Dermis microvascular lymphatic vessel endothelial cell (primary cell): ENCODE data around the gene CHCHD1. TPM values are rescaled to one million over a fixed set of nuclear protein-coding genes. Genes with fewer than 3 reads are reported as not detected.
"Not testable (repeated sequence)": the region's sequence is repeated elsewhere in the genome, so short reads cannot be mapped to it uniquely, and the experiment has no call there.

ENCODE experiments used
- DNase-seq, 2 donors: peaks; one replicate each; pipeline versions ENCODE4 v3.0.0 to v3.0.0-alpha.2; 2010; ENCODE audit warnings: low read depth in 2 of 2
- total RNA-seq: library from RNA; depleted of rRNA; stranded (reverse); fragments of >200 nt; gene quantifications from 2 replicates; pipeline ENCODE4 v1.2.1, GENCODE V29; 2014

The CHCHD1 gene
- total RNA-seq, 1 donor from 2014 or later: 25.3 TPM

GRCh38 chr10:73791871-73792400 lies 10.1 kb downstream of the CHCHD1 start:
- no peak for DNase-seq

DNA sequence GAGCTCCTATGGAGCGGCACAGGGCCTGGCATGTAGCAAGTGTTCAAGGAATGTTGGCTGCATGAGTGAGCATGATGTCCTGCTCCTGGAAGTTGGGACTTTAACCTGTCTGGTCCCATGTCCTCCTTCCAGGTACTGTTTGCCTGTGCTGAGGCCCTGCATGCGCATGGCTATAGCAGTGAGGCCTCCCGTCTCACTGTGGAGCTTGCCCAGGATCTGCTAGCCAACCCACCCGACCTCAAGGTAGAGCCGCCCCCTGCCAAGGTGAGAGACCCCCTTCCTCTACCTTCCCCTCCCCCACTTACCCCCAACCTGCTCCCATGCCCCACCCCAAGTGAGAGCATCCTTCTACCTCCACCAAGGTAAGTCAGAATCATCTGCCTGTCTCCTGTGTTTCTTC lies 11.6 kb downstream of the CHCHD1 start:
- no peak for DNase-seq

DNA sequence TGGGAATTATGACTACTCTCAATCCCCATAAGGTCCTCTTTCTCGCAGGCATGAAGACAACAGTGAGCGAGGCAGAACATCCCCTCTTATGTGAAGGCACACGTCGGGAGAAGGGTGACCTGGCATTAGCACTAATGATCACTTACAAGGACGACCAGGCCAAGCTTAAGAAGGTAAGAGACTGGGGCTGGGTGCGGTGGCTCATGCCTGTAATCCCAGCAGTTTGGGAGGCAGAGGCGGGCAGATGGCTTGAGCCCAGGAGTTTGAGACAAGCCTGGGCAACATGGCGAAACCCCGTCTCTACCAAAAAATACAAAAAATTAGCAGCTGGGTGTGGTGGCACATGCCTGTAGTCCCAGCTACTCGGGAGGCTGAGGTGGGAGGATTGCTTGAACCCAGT lies 13.6 kb downstream of the CHCHD1 start:
- not testable (repeated sequence) for DNase-seq

DNA sequence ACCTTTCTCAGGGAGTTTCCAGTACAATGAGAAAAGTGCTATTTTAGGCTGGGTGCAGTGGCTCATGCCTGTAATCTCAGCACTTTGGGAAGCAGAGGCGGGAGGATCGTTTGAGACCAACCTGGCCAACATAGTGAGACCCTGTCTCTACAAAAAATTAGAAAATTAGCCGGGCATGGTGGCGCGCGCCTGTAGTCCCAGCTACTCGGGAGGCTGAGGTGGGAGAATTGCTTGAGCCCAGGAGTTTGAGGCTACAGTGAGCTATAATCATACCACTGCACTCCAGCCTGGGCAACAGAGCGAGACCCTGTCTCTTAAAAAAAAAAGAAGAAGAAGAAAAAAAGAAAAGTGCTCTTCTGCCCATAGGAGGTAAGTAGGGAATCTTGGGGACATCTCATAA lies 14.2 kb downstream of the CHCHD1 start:
- DNase-seq: not testable (repeated sequence)

DNA sequence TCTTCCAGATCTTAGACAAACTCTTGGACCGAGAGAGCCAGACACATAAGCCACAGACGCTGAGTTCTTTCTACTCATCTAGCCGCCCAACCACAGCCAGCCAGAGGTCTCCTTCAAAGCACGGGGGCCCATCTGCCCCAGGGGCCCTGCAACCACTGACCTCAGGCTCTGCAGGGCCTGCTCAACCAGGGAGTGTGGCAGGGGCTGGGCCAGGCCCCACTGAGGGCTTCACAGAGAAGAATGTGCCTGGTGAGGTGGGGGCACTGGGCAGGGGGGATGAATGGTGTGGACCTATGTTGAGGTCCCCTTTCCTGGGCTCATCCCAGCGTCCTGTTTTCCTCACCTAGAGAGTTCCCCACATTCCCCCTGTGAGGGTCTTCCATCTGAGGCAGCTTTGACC lies 14.9 kb downstream of the CHCHD1 start:
- no peak for DNase-seq

DNA sequence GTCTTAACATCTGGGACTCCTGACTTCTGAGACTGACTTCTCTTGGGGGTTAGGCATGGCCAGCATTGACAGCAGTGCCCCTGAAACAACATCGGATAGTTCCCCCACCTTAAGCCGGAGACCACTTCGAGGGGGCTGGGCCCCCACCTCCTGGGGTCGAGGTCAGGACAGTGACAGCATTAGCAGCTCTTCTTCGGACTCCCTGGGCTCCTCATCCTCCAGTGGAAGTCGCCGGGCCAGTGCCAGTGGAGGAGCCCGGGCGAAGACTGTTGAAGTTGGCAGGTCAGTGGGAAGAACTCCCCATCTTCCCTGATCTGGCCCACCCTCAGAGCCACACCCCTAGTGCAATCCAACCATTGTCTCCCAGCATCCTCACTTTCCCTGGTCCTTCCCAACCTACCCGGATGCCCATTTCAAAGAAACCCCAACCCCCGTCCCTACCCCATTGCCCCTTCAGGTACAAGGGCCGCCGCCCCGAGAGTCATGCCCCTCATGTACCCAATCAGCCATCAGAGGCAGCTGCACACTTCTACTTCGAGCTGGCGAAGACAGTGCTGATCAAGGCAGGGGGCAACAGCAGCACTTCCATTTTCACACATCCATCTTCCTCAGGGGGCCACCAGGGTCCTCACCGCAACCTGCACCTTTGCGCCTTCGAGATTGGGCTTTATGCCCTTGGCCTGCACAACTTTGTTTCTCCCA lies 15.6 kb downstream of the CHCHD1 start:
- no peak for DNase-seq

GRCh38 chr10:73798087-73798486 lies 16.2 kb downstream of the CHCHD1 start:
- no peak for DNase-seq

- DNase-seq: no peak
Observed at GRCh38 chr10:73798927-73799560, 17.2 kb downstream of the CHCHD1 start.

DNA sequence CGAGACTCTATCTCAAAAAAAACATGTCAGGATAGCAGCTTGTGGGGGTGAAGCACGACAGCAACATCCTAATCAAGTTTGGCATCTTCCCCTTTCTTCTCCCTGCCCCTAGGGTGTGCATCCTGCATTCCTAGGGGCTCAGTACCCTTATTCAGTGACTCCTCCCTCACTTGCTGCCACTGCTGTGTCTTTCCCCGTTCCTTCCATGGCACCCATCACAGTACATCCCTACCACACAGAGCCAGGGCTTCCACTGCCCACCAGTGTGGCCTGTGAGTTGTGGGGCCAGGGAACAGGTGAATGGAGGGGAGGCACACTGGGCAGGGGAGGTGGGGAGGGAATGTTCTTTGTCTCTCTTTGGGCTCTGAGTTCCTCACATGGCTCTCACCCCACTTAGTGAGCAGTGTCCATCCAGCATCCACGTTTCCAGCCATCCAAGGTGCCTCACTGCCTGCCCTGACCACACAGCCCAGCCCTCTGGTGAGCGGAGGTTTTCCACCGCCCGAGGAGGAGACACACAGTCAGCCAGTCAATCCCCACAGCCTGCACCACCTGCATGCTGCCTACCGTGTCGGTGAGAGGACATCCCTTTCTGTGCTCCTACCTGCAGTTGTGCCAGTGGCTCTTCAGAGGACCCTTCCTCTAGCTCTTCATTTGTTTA lies 18.2 kb downstream of the CHCHD1 start:
- DNase-seq: no peak

DNA sequence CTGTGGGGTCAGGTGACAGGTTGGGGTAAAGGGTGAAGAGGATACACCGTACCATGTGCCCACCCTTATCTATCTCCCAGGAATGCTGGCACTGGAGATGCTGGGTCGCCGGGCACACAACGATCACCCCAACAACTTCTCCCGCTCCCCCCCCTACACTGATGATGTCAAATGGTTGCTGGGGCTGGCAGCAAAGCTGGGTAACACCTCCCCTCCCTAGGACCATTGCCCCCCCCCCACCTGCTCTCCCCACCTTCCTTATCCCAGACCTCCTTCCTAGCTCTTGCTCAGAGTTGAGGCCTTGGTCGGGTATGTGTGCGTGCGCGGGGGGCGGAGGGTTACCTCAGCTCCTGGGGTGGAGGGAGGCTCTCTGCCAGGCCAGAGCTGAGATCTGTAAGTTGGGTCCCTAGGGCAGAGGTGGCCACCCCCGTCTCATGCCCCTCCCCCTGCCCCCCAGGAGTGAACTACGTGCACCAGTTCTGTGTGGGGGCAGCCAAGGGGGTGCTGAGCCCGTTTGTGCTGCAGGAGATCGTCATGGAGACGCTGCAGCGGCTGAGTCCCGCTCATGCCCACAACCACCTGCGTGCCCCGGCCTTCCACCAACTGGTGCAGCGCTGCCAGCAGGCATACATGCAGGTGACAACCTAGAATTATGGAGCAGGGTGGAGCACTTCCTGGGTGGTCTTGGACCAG lies 18.9 kb downstream of the CHCHD1 start:
- no peak for DNase-seq

- DNase-seq: no peak
Observed at GRCh38 chr10:73801253-73801590, 19.4 kb downstream of the CHCHD1 start.

DNA sequence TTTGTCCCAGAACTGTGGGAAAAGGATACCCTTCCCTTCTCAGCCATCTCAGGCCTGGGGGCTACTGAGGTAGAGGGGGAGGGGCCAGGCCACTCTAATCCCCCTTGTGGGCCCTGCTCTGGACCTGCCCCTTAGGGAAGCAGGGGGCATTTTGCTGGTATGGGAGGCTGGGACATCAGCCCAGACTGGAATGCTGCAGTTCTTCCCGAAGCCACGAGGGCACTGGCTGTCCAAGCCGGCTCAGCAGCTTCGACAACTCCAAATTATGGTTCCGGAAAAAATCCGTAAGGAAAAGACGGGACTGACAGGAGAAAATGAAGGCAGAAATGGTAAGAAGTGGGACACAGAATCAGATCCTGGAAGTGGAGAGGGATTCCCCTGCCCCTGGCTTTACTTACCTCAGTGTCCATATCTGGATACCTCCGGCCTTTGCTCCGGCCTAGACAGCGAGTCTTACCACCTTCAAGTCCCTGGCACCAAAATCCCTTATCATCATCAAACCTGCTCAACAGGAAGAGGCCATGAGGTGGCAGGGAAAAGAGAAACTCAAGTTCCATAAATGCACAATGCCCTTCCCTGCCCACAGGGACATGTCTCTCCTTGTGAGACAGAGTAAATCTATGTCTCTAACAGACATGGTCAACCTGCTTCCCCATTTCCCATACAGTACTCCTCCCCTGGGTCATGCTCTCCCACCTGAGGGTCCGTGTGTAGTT lies 20.6 kb downstream of the CHCHD1 start:
- DNase-seq: no peak

DNA sequence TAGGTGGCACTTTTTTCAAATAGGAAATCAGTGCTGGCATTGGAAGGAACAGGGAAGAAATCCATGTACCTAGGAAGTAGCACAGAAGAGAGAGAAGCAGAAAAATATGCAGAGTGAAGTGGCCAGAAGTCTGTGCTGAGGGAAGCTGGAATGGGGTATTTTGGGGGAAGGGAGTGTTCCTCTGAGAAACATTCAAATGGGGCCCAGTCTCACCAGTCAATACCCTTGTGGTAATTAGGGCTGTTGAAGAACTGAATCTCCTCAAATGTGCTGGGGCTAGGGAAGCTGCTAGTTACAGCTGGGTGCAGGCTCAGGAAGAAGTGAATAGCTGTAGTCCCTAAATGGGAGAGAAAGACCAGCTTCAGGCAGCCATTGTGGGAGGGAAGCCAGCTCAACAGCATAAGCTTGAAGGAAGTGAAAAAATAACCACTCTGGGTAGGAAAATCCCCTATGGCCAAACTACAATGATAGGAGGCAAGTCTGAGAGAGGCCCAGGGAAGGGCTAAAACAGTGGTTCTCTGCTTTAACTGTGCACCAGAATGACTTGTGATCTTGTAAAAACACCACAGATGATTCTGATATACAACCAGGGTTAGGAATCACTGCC lies 21.9 kb downstream of the CHCHD1 start:
- no peak for DNase-seq

GRCh38 chr10:73806176-73806950 lies 24.5 kb downstream of the CHCHD1 start:
- no peak for DNase-seq

DNA sequence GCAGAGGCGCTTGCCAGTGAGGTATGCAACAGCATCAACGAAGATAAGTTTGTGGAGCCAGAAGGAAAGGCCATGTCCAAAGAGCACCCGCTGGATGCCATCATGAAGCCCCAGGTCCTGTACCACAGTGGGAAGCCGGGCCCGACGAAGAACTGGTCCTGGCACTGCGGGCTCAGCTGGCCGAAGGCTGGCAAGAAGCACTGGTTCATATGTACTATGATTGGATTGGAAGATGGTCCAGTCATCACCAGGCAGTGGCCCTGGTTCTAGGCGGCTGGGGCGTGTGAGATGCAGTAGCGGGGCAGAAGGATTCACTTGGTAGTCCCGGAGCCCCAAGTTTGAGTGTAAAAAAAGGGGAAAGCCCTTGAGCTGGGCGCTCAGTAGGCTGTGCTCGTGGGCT lies 25.6 kb downstream of the CHCHD1 start:
- DNase-seq: no peak

DNA sequence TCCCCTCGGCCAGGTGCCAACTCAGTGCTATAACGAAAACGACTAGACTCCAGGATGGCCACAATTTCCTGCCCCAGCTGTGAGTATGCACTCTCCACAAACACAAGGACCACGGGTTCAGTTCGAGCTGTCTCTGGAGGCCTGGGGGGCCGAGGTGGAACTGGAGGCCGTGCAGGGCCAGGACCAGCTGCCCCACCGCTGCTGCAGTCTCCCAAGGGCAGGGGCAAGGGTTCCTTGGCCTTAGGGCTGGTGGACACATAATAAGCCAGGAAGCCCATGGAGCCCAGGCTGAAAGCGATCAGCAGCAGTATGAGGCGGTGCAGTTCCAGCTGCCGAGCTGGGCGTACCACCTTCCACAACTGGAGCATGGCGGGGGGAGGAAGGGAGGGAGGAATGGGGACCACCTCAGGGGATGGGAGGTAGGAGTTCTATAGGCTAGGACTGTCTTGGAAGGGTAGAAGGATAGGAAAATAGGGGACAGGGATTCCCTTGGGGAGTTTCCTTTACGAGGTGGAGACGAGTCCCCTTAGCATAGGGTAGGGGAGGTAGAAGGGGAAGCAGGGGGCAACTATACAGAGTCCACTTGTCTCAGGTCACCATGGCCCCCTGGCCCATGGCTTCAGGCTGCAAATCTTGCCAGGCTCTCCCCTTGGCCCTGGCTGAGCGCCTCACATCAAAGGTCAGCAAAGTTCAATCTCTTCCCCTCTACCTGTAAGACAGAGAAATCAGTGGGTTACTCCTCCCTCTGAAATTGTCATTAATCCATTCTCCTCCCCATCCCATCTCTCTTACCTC lies 26.4 kb downstream of the CHCHD1 start:
- no peak for DNase-seq

- DNase-seq: no peak
Observed at GRCh38 chr10:73809061-73809818, 27.4 kb downstream of the CHCHD1 start.

GRCh38 chr10:73810358-73810734 lies 28.5 kb downstream of the CHCHD1 start:
- DNase-seq: no peak
